GM23248 (cell line): ENCODE data around the gene NRCAM.

Experiments
- EZH2 ChIP-seq: fragments of 200-600 bp; sonication (generic); IDR thresholded peaks from 2 replicates; pipeline ENCODE4 v1.6.1; 2018; ENCODE audit warnings: antibody characterized with exemption, mild to moderate bottlenecking; ENCODE audit not compliant: insufficient read depth, poor library complexity, severe bottlenecking
- EZH2phosphoT487 ChIP-seq: fragments of 200-600 bp; sonication (generic); IDR thresholded peaks from 2 replicates; pipeline ENCODE4 v1.6.1; 2018; ENCODE audit warnings: antibody characterized with exemption, moderate library complexity, mild to moderate bottlenecking, low read depth; ENCODE audit not compliant: insufficient read depth

GRCh38 chr7:108311446-108312168 is 144.6 kb downstream of the NRCAM start:
- TF ChIP-seq EZH2 (no peak), EZH2phosphoT487 (no peak)
